Measurements from ENCODE around the gene CACNG7. TPM values are rescaled to one million over a fixed set of nuclear protein-coding genes. Genes with fewer than 3 reads are reported as not detected.

CACNG7 gene
- total RNA-seq (2021; fragmentation: NEBNext Ultra II Directional; extraction: Animal tissue kit (Norgen Biotek cat#: 25700)) = 1 to 10 TPM in 1 of 6 experiments, under 1 TPM in 5; 0.38 to 1.2 (median 0.70) TPM
- long read RNA-seq = 0 reads

- no peaks in the 10 kb centered on the region for H3K9me3 Mint-ChIP-seq
- no peak for DNase-seq
- H3K36me3 Mint-ChIP-seq (ENCODE audit: low read depth) = no peaks in the 10 kb centered on the region
- TF ChIP-seq, protein P1, sequence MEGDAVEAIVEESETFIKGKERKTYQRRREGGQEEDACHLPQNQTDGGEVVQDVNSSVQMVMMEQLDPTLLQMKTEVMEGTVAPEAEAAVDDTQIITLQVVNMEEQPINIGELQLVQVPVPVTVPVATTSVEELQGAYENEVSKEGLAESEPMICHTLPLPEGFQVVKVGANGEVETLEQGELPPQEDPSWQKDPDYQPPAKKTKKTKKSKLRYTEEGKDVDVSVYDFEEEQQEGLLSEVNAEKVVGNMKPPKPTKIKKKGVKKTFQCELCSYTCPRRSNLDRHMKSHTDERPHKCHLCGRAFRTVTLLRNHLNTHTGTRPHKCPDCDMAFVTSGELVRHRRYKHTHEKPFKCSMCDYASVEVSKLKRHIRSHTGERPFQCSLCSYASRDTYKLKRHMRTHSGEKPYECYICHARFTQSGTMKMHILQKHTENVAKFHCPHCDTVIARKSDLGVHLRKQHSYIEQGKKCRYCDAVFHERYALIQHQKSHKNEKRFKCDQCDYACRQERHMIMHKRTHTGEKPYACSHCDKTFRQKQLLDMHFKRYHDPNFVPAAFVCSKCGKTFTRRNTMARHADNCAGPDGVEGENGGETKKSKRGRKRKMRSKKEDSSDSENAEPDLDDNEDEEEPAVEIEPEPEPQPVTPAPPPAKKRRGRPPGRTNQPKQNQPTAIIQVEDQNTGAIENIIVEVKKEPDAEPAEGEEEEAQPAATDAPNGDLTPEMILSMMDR (IDR thresholded peaks at IDR 0.05) = no peak
- peak within 1 kb of the TSS; percentile 88 for H3K4me3 Mint-ChIP-seq
- H3K27me3 Mint-ChIP-seq (ENCODE audit: insufficient read depth) = peaks cover 53% of the 10 kb centered on the region
- peaks cover 26% of the 10 kb centered on the region for H3K4me1 Mint-ChIP-seq (ENCODE audit: low read depth)
- no peak within 1 kb of the TSS; the same call in 1 of the 2 replicates for H3K27ac Mint-ChIP-seq
These were observed at the start of gene CACNG7 for GRCh38 chr19:53908935-53909415. TSS of gene CACNG7 (plus strand) at chr19:53909278. CDS start at chr19:53912832, 3,554 bp downstream.

DNA sequence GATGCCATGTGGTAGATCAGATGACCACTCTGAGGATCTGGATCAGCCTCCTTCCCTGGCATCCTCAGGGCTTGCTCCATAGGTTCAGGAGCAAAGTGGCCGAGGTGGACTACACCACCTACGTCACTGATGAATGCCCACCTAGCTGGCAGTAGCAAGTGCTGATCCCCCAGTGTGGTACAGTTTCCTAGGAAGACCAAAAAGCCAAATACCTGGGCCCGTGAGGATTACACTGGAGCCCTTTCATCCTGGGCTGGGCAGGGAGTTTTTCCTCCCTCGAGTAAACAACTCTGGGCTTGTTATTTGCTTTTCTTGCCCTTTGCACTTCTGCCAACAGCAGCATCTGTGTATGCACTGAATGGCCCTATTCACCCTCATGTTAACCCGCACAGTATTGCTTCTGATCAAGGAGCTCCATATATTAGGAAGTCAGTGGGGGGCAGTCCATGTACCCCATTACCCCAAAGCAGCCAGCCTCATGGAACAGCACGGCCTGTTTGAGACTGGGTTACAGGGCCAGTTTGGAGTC lies 44.7 kb upstream of the CACNG7 start:
- TF ChIP-seq, protein P1 (IDR thresholded peaks at IDR 0.05) = no peak
- H3K4me3 Mint-ChIP-seq = no peak overlapping the region
- peaks cover 24% of the 10 kb centered on the region for H3K4me1 Mint-ChIP-seq (ENCODE audit: low read depth)
- H3K9me3 Mint-ChIP-seq = peaks cover 11% of the 10 kb centered on the region
- H3K36me3 Mint-ChIP-seq (ENCODE audit: low read depth) = peaks cover 9% of the 10 kb centered on the region
- no peak overlapping the region for H3K27ac Mint-ChIP-seq
- DNase-seq = no peak
- peaks cover 19% of the 10 kb centered on the region for H3K27me3 Mint-ChIP-seq (ENCODE audit: insufficient read depth)

GRCh38 chr19:53865523-53865917 lies 43.6 kb upstream of the CACNG7 start:
- peak overlapping the region; percentile 100 for H3K4me3 Mint-ChIP-seq
- peaks cover 27% of the 10 kb centered on the region for H3K4me1 Mint-ChIP-seq (ENCODE audit: low read depth)
- DNase-seq = no peak
- H3K27me3 Mint-ChIP-seq (ENCODE audit: insufficient read depth) = peaks cover 26% of the 10 kb centered on the region
- peaks cover 11% of the 10 kb centered on the region for H3K36me3 Mint-ChIP-seq (ENCODE audit: low read depth)
- H3K9me3 Mint-ChIP-seq = peaks cover 11% of the 10 kb centered on the region
- H3K27ac Mint-ChIP-seq = peak overlapping the region; percentile 100
- TF ChIP-seq, protein P1 (IDR thresholded peaks at IDR 0.05) = no peak; the same call in 1 of the 2 replicates

GRCh38 chr19:53865918-53866864 lies 42.9 kb upstream of the CACNG7 start:
- peak overlapping the region; percentile 100 for H3K27ac Mint-ChIP-seq
- peaks cover 31% of the 10 kb centered on the region for H3K27me3 Mint-ChIP-seq (ENCODE audit: insufficient read depth)
- DNase-seq = peak; percentile 64
- peaks cover 33% of the 10 kb centered on the region for H3K4me1 Mint-ChIP-seq (ENCODE audit: low read depth)
- peak overlapping the region; percentile 100 for H3K4me3 Mint-ChIP-seq
- H3K36me3 Mint-ChIP-seq (ENCODE audit: low read depth) = peaks cover 18% of the 10 kb centered on the region
- H3K9me3 Mint-ChIP-seq = peaks cover 11% of the 10 kb centered on the region
- TF ChIP-seq, protein P1 (IDR thresholded peaks at IDR 0.05) = no peak

GRCh38 chr19:53866865-53867224 lies 42.2 kb upstream of the CACNG7 start:
- TF ChIP-seq, protein P1 (IDR thresholded peaks at IDR 0.05) = no peak
- Mint-ChIP-seq H3K27ac (peak overlapping the region; percentile 100), H3K9me3 (peaks cover 11% of the 10 kb centered on the region), H3K36me3 (ENCODE audit: low read depth) (peaks cover 24% of the 10 kb centered on the region), H3K4me1 (ENCODE audit: low read depth) (peaks cover 40% of the 10 kb centered on the region), H3K4me3 (peak overlapping the region; percentile 100), H3K27me3 (ENCODE audit: insufficient read depth) (peaks cover 34% of the 10 kb centered on the region)
- DNase-seq = no peak
